K562 (cell line): ENCODE results near the gene NKX1-2. TPM values are rescaled to one million over a fixed set of nuclear protein-coding genes. Genes with fewer than 3 reads are reported as not detected.

Experiments
- ATAC-seq: fragments of 200-7000 bp; cut with Tn5 transposase; 3 replicates; pipeline ENCODE4 v1.9.1; 2020; ENCODE audit warnings: moderate library complexity
- BruUV-seq: library from RNA; stranded (reverse); fragments of 400-500 nt; replicated peaks from 2 replicates; lab custom pipeline; 2021; lab: Mats Ljungman, UMichigan
- CTCF ChIA-PET: fragments of 300-600 bp; formaldehyde crosslinking; extraction: SDS; loops from one replicate; lab custom pipeline; 2021; ENCODE audit warnings: low intra/inter-chr PET ratio; lab: Yijun Ruan, JAX
- POLR2A ChIA-PET: fragments of 300-600, 350-650 bp; sonication (Branson Sonifier 250); formaldehyde crosslinking; extraction: SDS; loops from one replicate; lab custom pipeline; 2021; ENCODE audit warnings: antibody characterized with exemption, inconsistent platforms; lab: Yijun Ruan, JAX
- DNase-seq, 4 experiments: peaks; one replicate each; pipeline versions ENCODE4 v3.0.0 to v3.0.0-alpha.2; 2011 to 2018; ENCODE audit warnings: low spot score in 3 of 4, mixed read lengths in 3 of 4; ENCODE audit errors: extremely low read depth in 1 of 4
- FAIRE-seq: peaks from 2 replicates; lab custom pipeline; 2011; peaks lifted over from hg19 to GRCh38; lab: Jason Lieb, UNC
- H2AFZ ChIP-seq: 2 replicates; pipeline ENCODE4 v1.6.0; 2011; ENCODE audit warnings: low read depth, low read length, control low read depth, inconsistent platforms
- H3K27ac ChIP-seq: fragments of 200-600 bp; 3 replicates; pipeline ENCODE4 v1.8.0; 2011; ENCODE audit warnings: low read depth, mild to moderate bottlenecking, control low read depth, inconsistent platforms, low read length, moderate library complexity, mixed read lengths; ENCODE audit errors: extremely low read depth
- H3K27me3 ChIP-seq, 2 experiments: fragments of 300-600 bp in 1 of 2; 2 replicates in 1 of 2; 3 replicates in 1 of 2; pipeline versions ENCODE4 v1.6.0 to v1.8.0; 2011; ENCODE audit warnings: inconsistent platforms in 2 of 2, low read length in 2 of 2, mild to moderate bottlenecking in 1 of 2, mixed read lengths in 1 of 2, moderate library complexity in 1 of 2; ENCODE audit not compliant: control insufficient read depth in 2 of 2, insufficient read depth in 2 of 2
- H3K36me3 ChIP-seq: fragments of 300-600 bp; 3 replicates; pipeline ENCODE4 v1.8.0; 2011; ENCODE audit warnings: mild to moderate bottlenecking, low read length, inconsistent platforms; ENCODE audit not compliant: control insufficient read depth, insufficient read depth
- H3K4me1 ChIP-seq, 2 experiments: fragments of 200-600 bp in 1 of 2; replicated peaks in 1 of 2; 2 replicates in 1 of 2; 3 replicates in 1 of 2; pipeline versions ENCODE4 v1.5.1 to v1.8.0; 2011; ENCODE audit warnings: inconsistent platforms in 2 of 2, low read length in 2 of 2, mild to moderate bottlenecking in 1 of 2, mixed read lengths in 1 of 2, moderate library complexity in 1 of 2; ENCODE audit not compliant: control insufficient read depth in 2 of 2, insufficient read depth in 2 of 2
- H3K4me2 ChIP-seq: 2 replicates; pipeline ENCODE4 v1.6.1; 2011; ENCODE audit warnings: low read length, control low read depth, inconsistent platforms, mixed read lengths; ENCODE audit not compliant: insufficient read depth
- H3K4me3 ChIP-seq: fragments of 200-600 bp; sonication (generic), shearing (Covaris generic); 2 replicates; pipeline ENCODE4 v1.5.1; 2016; ENCODE audit warnings: control low read depth, inconsistent platforms
- H3K79me2 ChIP-seq: fragments of 200-600 bp; 3 replicates; pipeline ENCODE4 v1.8.0; 2011; ENCODE audit warnings: low read length, inconsistent platforms; ENCODE audit not compliant: control insufficient read depth, insufficient read depth
- H3K9ac ChIP-seq, 2 experiments: 2 replicates each; pipeline versions ENCODE4 v1.6.0 to v1.6.1; 2011; ENCODE audit warnings: low read depth in 2 of 2, low read length in 2 of 2, control low read depth in 1 of 2, inconsistent platforms in 1 of 2, mild to moderate bottlenecking in 1 of 2, mixed read lengths in 1 of 2; ENCODE audit not compliant: insufficient read depth in 1 of 2
- H3K9me1 ChIP-seq: one replicate; pipeline ENCODE4 v1.6.0; 2011; ENCODE audit warnings: inconsistent platforms, mild to moderate bottlenecking, low read length, moderate library complexity; ENCODE audit not compliant: control insufficient read depth, insufficient read depth
- H3K9me3 ChIP-seq: replicated peaks from 2 replicates; pipeline ENCODE4 v1.5.1; 2011; ENCODE audit warnings: low read depth, low read length, inconsistent platforms; ENCODE audit not compliant: control insufficient read depth, insufficient read depth
- H4K20me1 ChIP-seq: replicated peaks from 2 replicates; pipeline ENCODE4 v1.6.1; 2011; ENCODE audit warnings: low read length, inconsistent platforms, mixed read lengths; ENCODE audit not compliant: control insufficient read depth, insufficient read depth
- EGR1 ChIP-seq: fragments of 450-650 bp; conservative IDR thresholded peaks from 2 replicates; pipeline ENCODE4 v1.6.1; 2017; ENCODE audit warnings: mild to moderate bottlenecking
- HNRNPLL ChIP-seq: fragments of 200-400 bp; formaldehyde crosslinking; IDR thresholded peaks from 2 replicates; pipeline ENCODE4 v1.6.1; 2017; ENCODE audit warnings: low read length, low read depth, mild to moderate bottlenecking; ENCODE audit not compliant: poor library complexity, severe bottlenecking
- MAFK ChIP-seq: IDR thresholded peaks from 2 replicates; pipeline ENCODE4 v1.6.1; 2011; ENCODE audit warnings: low read length, improper control_type of control experiment
- MEF2A ChIP-seq: IDR thresholded peaks from 2 replicates; pipeline ENCODE4 v1.6.1; 2011; ENCODE audit warnings: low read depth, mild to moderate bottlenecking, low read length, moderate library complexity; ENCODE audit not compliant: control insufficient read depth
- MXI1 ChIP-seq: IDR thresholded peaks from 2 replicates; pipeline ENCODE4 v1.6.1; 2011; ENCODE audit warnings: low read depth, mild to moderate bottlenecking, improper control_type of control experiment, low read length
- NCOR1 ChIP-seq: fragments of 450-650 bp; IDR thresholded peaks from 2 replicates; pipeline ENCODE4 v1.6.1; 2016; ENCODE audit warnings: mild to moderate bottlenecking, moderate library complexity
- NFE2L1 ChIP-seq: fragments of 450-650 bp; IDR thresholded peaks from 2 replicates; pipeline ENCODE4 v1.6.1; 2016; ENCODE audit warnings: missing genetic modification characterization, low read depth, mild to moderate bottlenecking, missing compliant biosample characterization, moderate library complexity, borderline replicate concordance
- PYGO2 ChIP-seq: fragments of 450-650 bp; IDR thresholded peaks from 2 replicates; pipeline ENCODE4 v1.6.1; 2016; ENCODE audit warnings: mild to moderate bottlenecking, missing genetic modification characterization, moderate library complexity, missing compliant biosample characterization
- SIN3B ChIP-seq: fragments of 450-650 bp; IDR thresholded peaks from 2 replicates; pipeline ENCODE4 v1.6.1; 2017; ENCODE audit warnings: low read depth, mild to moderate bottlenecking, moderate library complexity
- ZFP1 ChIP-seq: fragments of 450-650 bp; formaldehyde crosslinking; IDR thresholded peaks from 2 replicates; pipeline ENCODE4 v1.4.0; 2020; ENCODE audit warnings: mild to moderate bottlenecking, mixed read lengths
- ZNF12 ChIP-seq: sonication (generic); formaldehyde crosslinking; IDR thresholded peaks from 2 replicates; pipeline ENCODE4 v1.4.0; 2020; ENCODE audit warnings: mild to moderate bottlenecking, missing genetic modification reagents
- ZNF239 ChIP-seq: fragments of 250-450 bp; sonication (Bioruptor Pico); IDR thresholded peaks from 2 replicates; pipeline ENCODE4 v1.4.0; 2020; ENCODE audit warnings: mild to moderate bottlenecking
- WGBS: fragments of 100-300 bp; shearing (Covaris generic); methylation state at CpG from one replicate; pipeline ENCODE4 v1.1.6; 2016; ENCODE audit warnings: low coverage, mixed read lengths; ENCODE audit not compliant: insufficient coverage; ENCODE audit errors: missing lambda C conversion rate; 5-methylcytosine and 5-hydroxymethylcytosine counted together
- in situ Hi-C: fragments of 300-500 bp; cut with MboI; formaldehyde crosslinking; loops from 4 replicates; pipeline ENCODE4 v1.15.0; 2018; ENCODE audit warnings: inconsistent platforms, mixed read lengths
- intact Hi-C: fragments of 100-400 bp; cut with micrococcal nuclease; formaldehyde crosslinking; loops from 2 replicates; pipeline ENCODE4 v1.14.2; 2022
- polyA plus RNA-seq, 8 experiments: library from polyadenylated mRNA; depleted of rRNA in 4 of 8; stranded (reverse) in 5 of 8; unstranded in 3 of 8; fragments of >200 nt; fragmentation: Nextera tagmentation in 2 of 8; fragmentation: Illumina TruSeq in 1 of 8; extraction: Ambion mirVana in 2 of 8; extraction: Trizol in 1 of 8; gene quantifications; 2 replicates each; pipeline versions ENCODE4 v1.2.1 to v1.2.3, GENCODE V29; 2011 to 2014; ENCODE audit warnings: inconsistent platforms in 1 of 8, missing spikeins in 1 of 8
- total RNA-seq, 7 experiments: library from RNA; depleted of rRNA in 6 of 7; stranded (reverse); fragments of >200 nt in 6 of 7; fragmentation: Illumina TruSeq in 2 of 7; extraction: Trizol in 2 of 7; gene quantifications; 2 replicates each; pipeline versions ENCODE4 v1.2.1 to v1.2.3, GENCODE V29; 2011 to 2021; ENCODE audit warnings: low replicate concordance in 1 of 7
- TF ChIP-seq, protein P1 (sequence below): fragments of 250-450 bp; sonication (Bioruptor Pico); IDR thresholded peaks from 2 replicates; pipeline ENCODE4 v1.9.0; 2021; ENCODE audit warnings: mild to moderate bottlenecking, inconsistent platforms
- TF ChIP-seq, protein P2 (sequence below): IDR thresholded peaks from 2 replicates; pipeline ENCODE4 v1.6.1; 2011; ENCODE audit not compliant: insufficient read length; ENCODE audit errors: extremely low read depth

NKX1-2 gene
- total and polyA plus RNA-seq, 9 of the 15 experiments (the other 6 are each of a cell fraction or from before 2014, with no cell fraction given), result not detected

DNA sequence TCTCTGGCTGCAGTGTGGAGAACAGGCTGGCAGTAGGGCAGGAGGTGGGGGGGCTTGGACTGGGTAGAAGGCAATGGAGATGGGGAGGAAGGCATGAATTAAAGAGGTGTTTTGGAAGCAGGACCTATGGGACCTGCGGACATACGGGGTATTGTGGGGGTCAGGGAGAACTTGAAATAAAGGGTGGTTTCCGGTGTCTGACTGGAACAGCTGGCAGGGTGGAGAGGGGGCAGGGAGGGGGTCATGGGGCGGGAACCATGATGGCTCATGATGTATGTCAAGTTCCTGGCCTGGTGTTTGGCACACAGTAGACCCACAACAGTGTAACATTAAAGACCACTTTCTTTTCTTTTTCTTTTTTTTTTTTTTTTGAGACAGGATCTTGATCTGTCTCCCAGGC lies 17.3 kb upstream of the NKX1-2 start:
- Histone ChIP-seq H3K4me1 (peaks cover 24 to 34% of the 10 kb centered on the region in 2 experiments), H2AFZ (no peak overlapping the region), H3K36me3 (no peaks in the 10 kb centered on the region), H3K27ac (no peak overlapping the region), H3K9ac (no peak overlapping the region), H3K9me3 (no peaks in the 10 kb centered on the region), H3K27me3 (no peaks in the 10 kb centered on the region)
- CTCF ChIA-PET, result no interaction called here
- ATAC-seq (no peak), FAIRE-seq (no peak)
- no peak for TF ChIP-seq MEF2A
- no peak for TF ChIP-seq ZNF12
- no peak for TF ChIP-seq NFE2L1
- TF ChIP-seq MXI1, result no peak
- no peak for TF ChIP-seq PYGO2 (tag)
- no peak for TF ChIP-seq MAFK
- TF ChIP-seq, protein P1, sequence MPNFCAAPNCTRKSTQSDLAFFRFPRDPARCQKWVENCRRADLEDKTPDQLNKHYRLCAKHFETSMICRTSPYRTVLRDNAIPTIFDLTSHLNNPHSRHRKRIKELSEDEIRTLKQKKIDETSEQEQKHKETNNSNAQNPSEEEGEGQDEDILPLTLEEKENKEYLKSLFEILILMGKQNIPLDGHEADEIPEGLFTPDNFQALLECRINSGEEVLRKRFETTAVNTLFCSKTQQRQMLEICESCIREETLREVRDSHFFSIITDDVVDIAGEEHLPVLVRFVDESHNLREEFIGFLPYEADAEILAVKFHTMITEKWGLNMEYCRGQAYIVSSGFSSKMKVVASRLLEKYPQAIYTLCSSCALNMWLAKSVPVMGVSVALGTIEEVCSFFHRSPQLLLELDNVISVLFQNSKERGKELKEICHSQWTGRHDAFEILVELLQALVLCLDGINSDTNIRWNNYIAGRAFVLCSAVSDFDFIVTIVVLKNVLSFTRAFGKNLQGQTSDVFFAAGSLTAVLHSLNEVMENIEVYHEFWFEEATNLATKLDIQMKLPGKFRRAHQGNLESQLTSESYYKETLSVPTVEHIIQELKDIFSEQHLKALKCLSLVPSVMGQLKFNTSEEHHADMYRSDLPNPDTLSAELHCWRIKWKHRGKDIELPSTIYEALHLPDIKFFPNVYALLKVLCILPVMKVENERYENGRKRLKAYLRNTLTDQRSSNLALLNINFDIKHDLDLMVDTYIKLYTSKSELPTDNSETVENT, result no peak
- no peak for TF ChIP-seq ZFP1 (CRISPR knock-in tag)
- TF ChIP-seq ZNF239 (CRISPR knock-in tag), result no peak
- TF ChIP-seq EGR1, result no peak
- TF ChIP-seq NCOR1, result no peak
- TF ChIP-seq HNRNPLL, result no peak
- TF ChIP-seq, protein P2, sequence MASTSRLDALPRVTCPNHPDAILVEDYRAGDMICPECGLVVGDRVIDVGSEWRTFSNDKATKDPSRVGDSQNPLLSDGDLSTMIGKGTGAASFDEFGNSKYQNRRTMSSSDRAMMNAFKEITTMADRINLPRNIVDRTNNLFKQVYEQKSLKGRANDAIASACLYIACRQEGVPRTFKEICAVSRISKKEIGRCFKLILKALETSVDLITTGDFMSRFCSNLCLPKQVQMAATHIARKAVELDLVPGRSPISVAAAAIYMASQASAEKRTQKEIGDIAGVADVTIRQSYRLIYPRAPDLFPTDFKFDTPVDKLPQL, result no peak
- no peak for TF ChIP-seq SIN3B
- TF ChIP-seq, all 486 proteins: peak for 0
- intact Hi-C loops (loop anchor here (5.0 kb wide), 1 partner anchor 50 kb away; the partner anchor contains the start of gene OAT), in situ Hi-C loops (no loop called here)
- no peak for DNase-seq
- POLR2A ChIA-PET, result interaction anchor here (0.6 kb wide), 1 partner anchor 25 kb away, joined by 3 read pairs; no protein-coding TSS in a partner anchor
- H3K4me2 ChIP-seq, result no peak overlapping the region
- peaks cover 14% of the 10 kb centered on the region for H3K79me2 ChIP-seq
- H4K20me1 ChIP-seq, result no peaks in the 10 kb centered on the region
- WGBS, result 88% methylated on average over 3 of the region's 4 CpGs
- BruUV-seq, result no TSS peak
- no peak overlapping the region for H3K4me3 ChIP-seq
- H3K9me1 ChIP-seq, result no peaks in the 10 kb centered on the region
